Mucosa of descending colon (tissue), 3 donors: ENCODE data around the gene PAX7. TPM values are rescaled to one million over a fixed set of nuclear protein-coding genes. Genes with fewer than 3 reads are reported as not detected.
"Not testable (repeated sequence)": the region's sequence is repeated elsewhere in the genome, so short reads cannot be mapped to it uniquely, and the experiment has no call there.

Experiments used
- ATAC-seq: fragments of 200-7000 bp; cut with Tn5 transposase; one replicate; pipeline ENCODE4 v1.9.1; 2020; ENCODE audit warnings: mild to moderate bottlenecking, moderate library complexity
- DNase-seq, 3 donors: peaks; one replicate each; pipeline ENCODE4 v3.0.0-alpha.2; 2020
- H3K36me3 ChIP-seq: fragments of 200-600 bp; one replicate; pipeline ENCODE4 v1.8.0; 2021; ENCODE audit warnings: low read depth, mild to moderate bottlenecking
- H3K4me1 ChIP-seq: fragments of 200-600 bp; one replicate; pipeline ENCODE4 v1.8.0; 2021; ENCODE audit warnings: low read depth, mild to moderate bottlenecking
- H3K4me3 ChIP-seq: fragments of 200-600 bp; one replicate; pipeline ENCODE4 v1.8.0; 2021; ENCODE audit warnings: mild to moderate bottlenecking
- H3K9me3 ChIP-seq: fragments of 200-600 bp; one replicate; pipeline ENCODE4 v1.8.0; 2021; ENCODE audit warnings: mild to moderate bottlenecking
- intact Hi-C, 2 donors: fragments of 100-400 bp; cut with DNase I in 1 of 2; cut with micrococcal nuclease in 1 of 2; formaldehyde crosslinking; loops; one replicate each; pipeline versions ENCODE4 v1.11.0 to v1.11.1; 2022; cut with DNase I, micrococcal nuclease
- total RNA-seq, 3 donors: library from RNA; stranded (reverse); fragmentation: NEBNext Ultra II Directional in 2 of 3; extraction: Animal tissue kit (Norgen Biotek cat#: 25700) in 2 of 3; gene quantifications; one replicate each; pipeline versions ENCODE4 v1.2.1 to v1.2.4, GENCODE V29; 2021 to 2023
- TF ChIP-seq, protein P1 (sequence below): fragments of 200-600 bp; IDR thresholded peaks from one replicate; pipeline ENCODE4 v1.8.0; 2022; ENCODE audit warnings: antibody characterized with exemption, mild to moderate bottlenecking
- donor health status: DM: no; HTN: no; CAD: no; lungs with moderate emphysema.
- donor health status: DM: no; HTN: no; CAD: no.
- donor health status: DM: no; HTN: yes; CAD: no.

PAX7 gene
- total RNA-seq, 3 donors from 2014 or later, result not detected

DNA sequence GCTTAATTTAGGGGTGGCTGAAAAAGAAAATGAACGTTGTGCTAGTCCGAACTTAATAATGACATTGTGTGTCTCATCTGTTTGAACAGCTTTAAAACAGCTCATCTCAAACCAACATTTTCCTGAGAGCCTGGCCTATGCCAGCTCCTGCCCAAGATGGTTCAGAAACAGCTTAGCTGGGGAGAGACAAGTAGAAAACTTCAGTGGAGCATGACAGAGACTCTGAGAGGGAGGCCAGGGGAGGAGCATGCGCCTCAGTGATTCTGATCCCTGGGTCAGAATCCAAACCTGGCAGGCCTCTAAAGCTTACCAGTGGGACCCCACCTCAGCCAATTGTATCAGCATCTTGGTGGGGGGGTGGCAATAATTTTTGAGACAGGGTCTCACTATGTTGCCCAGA is 129.5 kb downstream of the PAX7 start:
- ATAC-seq, result no peak

DNA sequence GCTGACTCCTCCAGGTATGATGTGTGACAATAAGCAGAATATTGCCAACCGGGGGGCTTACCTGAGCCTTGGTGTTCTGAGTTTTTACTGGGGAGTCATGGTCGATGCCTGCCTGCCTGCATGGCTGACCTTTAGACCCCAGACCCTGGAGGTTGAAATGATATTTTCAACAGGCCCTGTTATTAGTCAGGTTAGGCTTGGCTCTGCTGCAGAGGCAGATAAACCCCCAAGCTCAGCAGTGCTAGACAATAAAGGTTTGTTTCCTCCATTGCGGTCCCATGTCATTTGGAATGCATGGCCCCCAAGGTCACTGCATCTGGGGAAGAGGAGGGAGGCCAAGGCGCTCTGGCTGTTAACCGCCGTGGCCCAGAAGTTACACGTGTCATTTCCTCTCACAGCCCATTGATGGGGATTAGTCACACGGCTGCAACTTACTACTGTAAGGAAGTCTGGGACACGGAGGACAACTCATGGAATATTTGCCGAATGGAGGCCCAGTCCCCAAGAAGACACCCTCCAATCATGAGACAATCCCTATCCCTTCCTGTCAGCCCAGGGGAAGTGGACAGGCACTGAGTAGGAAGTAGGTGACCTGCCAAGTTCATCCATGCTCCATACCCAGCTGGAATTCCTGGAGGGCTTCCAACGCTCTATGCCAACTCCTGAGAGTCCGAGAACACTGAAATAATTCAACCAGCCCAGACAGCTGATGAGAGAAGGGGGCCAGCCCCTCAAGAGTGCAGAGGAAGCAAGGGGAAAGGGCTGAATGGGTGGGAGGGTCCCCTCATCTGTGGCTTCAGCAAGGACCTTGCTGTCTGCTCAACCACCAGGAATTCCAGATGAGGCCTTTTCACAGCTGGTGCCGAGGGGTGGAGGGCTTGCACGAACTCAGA is 131.5 kb downstream of the PAX7 start:
- TF ChIP-seq, protein P1, sequence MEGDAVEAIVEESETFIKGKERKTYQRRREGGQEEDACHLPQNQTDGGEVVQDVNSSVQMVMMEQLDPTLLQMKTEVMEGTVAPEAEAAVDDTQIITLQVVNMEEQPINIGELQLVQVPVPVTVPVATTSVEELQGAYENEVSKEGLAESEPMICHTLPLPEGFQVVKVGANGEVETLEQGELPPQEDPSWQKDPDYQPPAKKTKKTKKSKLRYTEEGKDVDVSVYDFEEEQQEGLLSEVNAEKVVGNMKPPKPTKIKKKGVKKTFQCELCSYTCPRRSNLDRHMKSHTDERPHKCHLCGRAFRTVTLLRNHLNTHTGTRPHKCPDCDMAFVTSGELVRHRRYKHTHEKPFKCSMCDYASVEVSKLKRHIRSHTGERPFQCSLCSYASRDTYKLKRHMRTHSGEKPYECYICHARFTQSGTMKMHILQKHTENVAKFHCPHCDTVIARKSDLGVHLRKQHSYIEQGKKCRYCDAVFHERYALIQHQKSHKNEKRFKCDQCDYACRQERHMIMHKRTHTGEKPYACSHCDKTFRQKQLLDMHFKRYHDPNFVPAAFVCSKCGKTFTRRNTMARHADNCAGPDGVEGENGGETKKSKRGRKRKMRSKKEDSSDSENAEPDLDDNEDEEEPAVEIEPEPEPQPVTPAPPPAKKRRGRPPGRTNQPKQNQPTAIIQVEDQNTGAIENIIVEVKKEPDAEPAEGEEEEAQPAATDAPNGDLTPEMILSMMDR, result no peak
- no peak for ATAC-seq
- no peaks in the 10 kb centered on the region for H3K4me1 ChIP-seq
- no peak for DNase-seq
- intact Hi-C loops, result no loop called here
- no peaks in the 10 kb centered on the region for H3K9me3 ChIP-seq
- no peak overlapping the region for H3K4me3 ChIP-seq
- no peaks in the 10 kb centered on the region for H3K36me3 ChIP-seq

More for the DNA sequence above, 129.5 kb downstream of the PAX7 start:
- H3K36me3 ChIP-seq, result no peaks in the 10 kb centered on the region
- no peak overlapping the region for H3K4me3 ChIP-seq
- TF ChIP-seq, protein P1, result no peak
- intact Hi-C loops, result no loop called here
- no peak for DNase-seq
- no peaks in the 10 kb centered on the region for H3K4me1 ChIP-seq
- no peaks in the 10 kb centered on the region for H3K9me3 ChIP-seq

DNA sequence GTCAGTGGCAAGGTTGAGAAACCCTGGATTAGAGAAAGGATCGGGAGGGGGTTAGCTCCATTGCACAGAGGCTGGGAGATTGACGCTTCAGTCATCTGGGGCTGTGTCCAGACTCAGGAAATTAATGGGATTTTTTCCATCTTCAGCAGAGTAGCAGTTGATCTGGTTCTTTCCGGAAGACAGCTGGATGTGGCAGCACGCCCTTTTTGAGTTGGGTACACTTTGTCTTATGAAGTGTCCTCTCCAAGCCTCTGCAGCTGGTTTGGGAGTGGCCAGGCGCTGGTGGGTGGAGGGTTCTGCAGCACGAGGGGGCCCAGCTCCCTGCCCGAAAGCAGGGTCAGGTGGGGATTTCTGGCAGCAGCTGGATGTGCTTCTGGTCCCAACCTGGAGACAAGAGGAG is 133.7 kb downstream of the PAX7 start:
- intact Hi-C loops, result no loop called here
- ATAC-seq (no peak), DNase-seq (no peak)
- TF ChIP-seq, protein P1, result no peak
- no peak overlapping the region for H3K4me3 ChIP-seq
- H3K4me1 ChIP-seq, result no peaks in the 10 kb centered on the region
- no peaks in the 10 kb centered on the region for H3K9me3 ChIP-seq
- H3K36me3 ChIP-seq, result no peaks in the 10 kb centered on the region

DNA sequence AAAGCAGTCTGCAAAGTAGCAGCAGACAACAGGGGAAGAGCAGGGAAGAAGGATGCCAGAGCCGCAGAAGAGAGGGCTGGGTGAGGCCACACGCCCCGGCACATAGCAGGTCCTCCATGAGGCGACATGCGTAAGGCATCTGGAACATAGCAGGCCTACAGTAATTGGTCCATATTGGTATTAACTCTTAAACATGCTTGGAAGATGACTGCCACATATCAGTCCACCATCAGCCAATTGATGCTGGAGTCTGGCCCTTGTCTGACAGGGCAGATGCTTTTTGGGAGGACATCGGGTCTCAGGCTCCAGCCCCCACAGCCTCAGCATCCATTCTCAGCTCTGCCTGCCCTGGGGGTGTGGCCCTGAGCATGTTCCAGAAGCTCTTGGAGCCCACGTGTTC is 135.1 kb downstream of the PAX7 start:
- Histone ChIP-seq H3K9me3 (no peaks in the 10 kb centered on the region), H3K4me3 (no peak overlapping the region), H3K36me3 (no peaks in the 10 kb centered on the region), H3K4me1 (no peaks in the 10 kb centered on the region)
- intact Hi-C loops, result no loop called here
- TF ChIP-seq, protein P1, result no peak
- no peak for ATAC-seq
- no peak for DNase-seq

DNA sequence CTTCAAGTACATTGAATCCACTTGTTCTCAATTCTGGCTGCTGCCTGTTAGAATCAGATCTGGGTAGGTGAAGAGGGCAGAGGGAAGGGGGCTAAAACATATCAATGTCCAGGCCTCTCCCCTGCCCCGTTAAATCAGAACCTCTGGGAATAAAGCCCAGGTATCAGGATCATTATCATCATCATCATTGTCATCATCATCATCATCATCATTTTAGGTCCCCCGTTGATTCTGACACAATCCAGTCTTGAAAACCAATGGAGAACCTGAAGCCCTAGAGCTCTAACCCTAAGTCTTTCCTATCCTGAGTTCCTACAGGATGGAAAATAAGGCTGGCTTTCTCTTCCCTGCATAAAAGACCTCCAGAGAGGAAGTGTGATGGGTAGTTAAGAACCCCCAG is 135.7 kb downstream of the PAX7 start:
- H3K36me3 ChIP-seq, result no peaks in the 10 kb centered on the region
- H3K9me3 ChIP-seq, result no peaks in the 10 kb centered on the region
- intact Hi-C loops, result no loop called here
- ATAC-seq (no peak), DNase-seq (no peak)
- H3K4me1 ChIP-seq, result no peaks in the 10 kb centered on the region
- TF ChIP-seq, protein P1, result no peak
- no peak overlapping the region for H3K4me3 ChIP-seq

DNA sequence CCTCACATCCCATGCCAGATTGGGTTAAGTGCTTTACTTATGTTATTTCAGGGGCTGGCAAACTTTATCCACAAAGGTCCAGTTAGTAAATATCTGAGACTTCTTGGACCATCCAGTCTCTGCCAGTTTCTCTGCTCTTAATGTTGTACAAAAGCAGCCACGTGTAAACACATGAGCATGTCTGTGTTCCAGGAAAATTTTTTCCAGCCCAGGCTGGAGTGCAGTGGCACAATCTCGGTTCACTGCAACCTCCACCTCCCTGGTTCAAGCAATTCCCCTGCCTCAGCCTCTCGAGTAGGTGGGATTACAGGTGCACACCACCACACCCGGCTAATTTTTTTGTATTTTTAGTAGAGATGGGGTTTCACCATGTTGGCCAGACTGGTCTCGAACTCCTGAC is 136.9 kb downstream of the PAX7 start:
- H3K9me3 ChIP-seq, intact Hi-C loops, H3K4me3 ChIP-seq, H3K36me3 ChIP-seq, DNase-seq, ATAC-seq, H3K4me1 ChIP-seq: not testable (repeated sequence)
